CD1c-positive myeloid dendritic cell (primary cell): ENCODE results near the gene NUP98.
A peak's percentile ranks its signal among the peaks of the same experiment; 100 is the strongest.

ENCODE experiments used
- DNase-seq: peaks from one replicate; pipeline ENCODE4 v3.0.0-alpha.2; 2016; ENCODE audit errors: extremely low spot score

The NUP98 gene

GRCh38 chr11:3641191-3641590 lies 156.2 kb downstream of the NUP98 start:
- no peak for DNase-seq

- no peak for DNase-seq
Observed at GRCh38 chr11:3639841-3640240, 157.5 kb downstream of the NUP98 start.

- no peak for DNase-seq
Observed at GRCh38 chr11:3638513-3638912, 158.8 kb downstream of the NUP98 start.

GRCh38 chr11:3637201-3637600 lies 160.2 kb downstream of the NUP98 start:
- no peak for DNase-seq

GRCh38 chr11:3635641-3636375 lies 161.5 kb downstream of the NUP98 start:
- no peak for DNase-seq

- DNase-seq, result no peak
Observed at GRCh38 chr11:3632070-3632660, 165.2 kb downstream of the NUP98 start.

GRCh38 chr11:3631331-3631730 lies 166.0 kb downstream of the NUP98 start:
- no peak for DNase-seq

GRCh38 chr11:3627291-3627690 lies 170.1 kb downstream of the NUP98 start:
- no peak for DNase-seq

GRCh38 chr11:3626250-3626960 lies 170.9 kb downstream of the NUP98 start:
- peak; percentile 57 for DNase-seq
